ENCODE results near the gene ASCL5.
"Not testable (repeated sequence)": the region's sequence is repeated elsewhere in the genome, so short reads cannot be mapped to it uniquely, and the experiment has no call there.

ASCL5 gene, protein sequence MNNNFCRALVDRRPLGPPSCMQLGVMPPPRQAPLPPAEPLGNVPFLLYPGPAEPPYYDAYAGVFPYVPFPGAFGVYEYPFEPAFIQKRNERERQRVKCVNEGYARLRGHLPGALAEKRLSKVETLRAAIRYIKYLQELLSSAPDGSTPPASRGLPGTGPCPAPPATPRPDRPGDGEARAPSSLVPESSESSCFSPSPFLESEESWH

GRCh38 chr1:201126832-201127754 is at the start of gene ASCL5:
Gene ASCL5 (minus strand): TSS chr1:201127184. CDS start chr1:201115372, 11,812 bp downstream.
- in situ Hi-C loops (cut with MboI; ENCODE audit: low sequenced_read_pairs) = no loop called here

DNA sequence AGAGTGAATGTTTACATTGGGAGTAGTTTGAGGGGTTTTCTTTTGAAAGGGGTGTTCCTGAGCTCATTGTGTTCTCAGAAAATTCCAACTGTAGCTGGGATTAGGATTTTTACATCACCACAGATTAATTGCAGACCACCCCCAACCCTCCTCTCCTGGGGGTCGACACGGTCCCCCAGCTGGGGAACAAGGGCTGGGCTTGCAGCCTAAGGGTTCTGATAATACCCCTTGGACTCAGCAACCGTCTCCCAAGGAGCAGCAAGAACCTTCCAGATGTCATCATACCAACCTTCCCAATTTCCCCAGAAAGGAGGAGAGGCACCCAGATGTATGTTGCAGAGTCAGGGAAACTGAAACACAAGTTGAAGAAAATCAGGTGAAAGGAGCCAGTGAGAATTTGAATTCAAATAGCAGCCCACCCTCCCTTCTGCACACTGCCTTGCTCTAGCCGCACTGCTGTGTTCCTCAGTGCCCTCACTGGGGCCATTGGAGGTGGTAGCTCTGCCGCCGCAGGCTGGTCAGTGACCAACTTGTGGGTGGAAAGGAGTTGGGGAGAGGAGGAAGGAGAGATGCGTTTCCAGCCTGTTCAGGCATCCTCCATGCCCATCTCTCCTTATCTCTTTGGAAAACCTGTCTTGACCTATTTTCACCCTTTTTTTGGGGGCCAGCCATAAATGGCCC is 49.0 kb upstream of the ASCL5 start:
- in situ Hi-C loops (cut with MboI; ENCODE audit: low sequenced_read_pairs) = no loop called here

GRCh38 chr1:201173736-201174135 is 46.8 kb upstream of the ASCL5 start:
- in situ Hi-C loops (cut with MboI; ENCODE audit: low sequenced_read_pairs) = no loop called here

GRCh38 chr1:201172999-201173610 is 46.1 kb upstream of the ASCL5 start:
- in situ Hi-C loops (cut with MboI; ENCODE audit: low sequenced_read_pairs) = no loop called here

- in situ Hi-C loops (cut with MboI; ENCODE audit: low sequenced_read_pairs) = no loop called here
Observed at GRCh38 chr1:201172326-201172725, 45.3 kb upstream of the ASCL5 start.

DNA sequence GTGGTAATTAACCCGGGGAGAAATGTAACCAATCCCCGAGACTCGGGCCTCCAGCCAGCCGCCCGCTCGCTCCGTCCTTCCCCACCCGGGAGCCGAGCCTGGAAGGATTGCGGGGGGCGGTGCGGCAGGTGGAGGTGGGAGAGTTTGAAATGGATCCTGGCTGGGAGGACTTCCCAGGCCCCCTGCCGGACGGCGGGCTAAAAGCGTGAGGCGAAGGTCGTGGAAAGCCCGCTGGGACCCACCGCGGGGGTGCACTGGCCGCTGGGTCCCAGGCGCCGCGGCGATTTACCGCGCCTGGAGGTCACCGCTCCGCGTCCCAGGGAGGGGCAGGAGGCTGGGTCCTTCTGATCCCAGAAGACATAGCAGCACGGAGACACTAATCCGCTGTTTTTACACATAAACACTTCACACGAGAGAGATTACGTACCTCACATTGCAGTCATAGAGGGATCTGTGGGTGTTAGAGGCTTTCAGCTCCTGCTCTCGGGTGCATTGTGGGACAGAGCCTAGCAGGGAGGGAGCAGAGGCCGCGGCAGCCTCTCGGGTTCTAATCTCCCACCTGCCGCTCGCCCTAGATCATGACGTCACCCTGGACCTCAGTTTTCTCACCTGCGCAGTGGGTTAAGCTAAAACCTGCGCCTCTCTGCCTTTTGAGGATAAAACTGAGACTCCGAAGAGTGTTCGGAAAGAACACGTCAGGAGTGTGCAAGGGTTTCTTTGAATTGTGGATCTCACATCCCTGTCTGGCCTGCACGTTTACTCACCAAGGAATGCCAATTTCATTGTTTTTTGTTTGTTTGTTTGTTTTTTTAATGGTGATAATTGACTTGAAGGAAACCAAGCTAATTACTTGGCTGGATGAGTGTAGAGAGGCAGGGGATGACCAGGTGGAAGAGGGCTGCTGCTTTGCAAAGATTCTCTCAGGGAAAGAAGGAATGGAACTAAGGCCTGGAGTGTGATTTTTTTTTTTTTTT is 44.4 kb upstream of the ASCL5 start:
- in situ Hi-C loops (cut with MboI; ENCODE audit: low sequenced_read_pairs) = no loop called here

- in situ Hi-C loops (cut with MboI; ENCODE audit: low sequenced_read_pairs) = no loop called here
Observed at GRCh38 chr1:201170533-201171062, 43.6 kb upstream of the ASCL5 start.

- in situ Hi-C loops (cut with MboI; ENCODE audit: low sequenced_read_pairs) = no loop called here
Observed at GRCh38 chr1:201169971-201170532, 43.1 kb upstream of the ASCL5 start.

DNA sequence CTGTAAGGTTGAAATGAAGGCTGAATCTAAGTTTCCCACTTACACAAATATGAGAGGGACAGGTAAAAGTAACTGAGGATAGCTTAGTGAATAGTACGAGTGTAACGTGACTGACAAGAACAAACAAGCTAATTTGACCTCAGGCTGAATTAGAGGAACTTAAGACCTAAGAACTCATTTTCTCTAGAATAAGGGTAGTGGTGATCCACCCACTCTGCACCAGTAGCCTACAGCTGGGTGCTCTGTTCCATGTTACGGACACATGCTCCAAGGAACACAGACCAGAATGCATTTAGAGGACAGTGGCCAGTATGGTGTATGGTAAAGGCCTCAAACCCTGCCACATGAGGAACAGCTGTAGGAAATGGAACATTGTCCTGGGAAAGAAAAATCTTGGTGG is 42.2 kb upstream of the ASCL5 start:
- in situ Hi-C loops (cut with MboI; ENCODE audit: low sequenced_read_pairs) = no loop called here

- in situ Hi-C loops (cut with MboI; ENCODE audit: low sequenced_read_pairs) = no loop called here
Observed at GRCh38 chr1:201167041-201167991, 40.3 kb upstream of the ASCL5 start.

DNA sequence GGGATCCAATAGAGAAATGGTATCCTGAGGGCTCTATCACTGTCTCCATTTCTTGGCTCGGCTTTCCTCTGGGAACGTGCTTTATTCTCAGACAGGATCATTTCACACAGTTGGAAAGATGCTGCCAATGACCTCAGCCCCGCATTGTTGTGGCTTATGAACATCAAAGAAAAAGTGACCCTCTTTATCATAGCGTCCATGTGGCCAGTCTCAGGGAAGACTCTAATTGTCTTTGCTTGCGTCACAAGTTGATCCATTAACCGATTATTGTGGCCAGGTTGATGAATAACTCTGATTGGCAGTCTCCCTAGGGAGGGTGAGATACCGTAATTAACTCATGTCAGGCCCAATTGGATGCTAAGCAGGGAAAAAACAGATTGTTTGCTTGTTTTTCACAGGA is 37.7 kb upstream of the ASCL5 start:
- in situ Hi-C loops (cut with MboI; ENCODE audit: low sequenced_read_pairs) = no loop called here

GRCh38 chr1:201163707-201164106 is 36.7 kb upstream of the ASCL5 start:
- in situ Hi-C loops (cut with MboI; ENCODE audit: low sequenced_read_pairs) = no loop called here

- in situ Hi-C loops (cut with MboI; ENCODE audit: low sequenced_read_pairs) = not testable (repeated sequence)
Observed at GRCh38 chr1:201163036-201163435, 36.1 kb upstream of the ASCL5 start.

DNA sequence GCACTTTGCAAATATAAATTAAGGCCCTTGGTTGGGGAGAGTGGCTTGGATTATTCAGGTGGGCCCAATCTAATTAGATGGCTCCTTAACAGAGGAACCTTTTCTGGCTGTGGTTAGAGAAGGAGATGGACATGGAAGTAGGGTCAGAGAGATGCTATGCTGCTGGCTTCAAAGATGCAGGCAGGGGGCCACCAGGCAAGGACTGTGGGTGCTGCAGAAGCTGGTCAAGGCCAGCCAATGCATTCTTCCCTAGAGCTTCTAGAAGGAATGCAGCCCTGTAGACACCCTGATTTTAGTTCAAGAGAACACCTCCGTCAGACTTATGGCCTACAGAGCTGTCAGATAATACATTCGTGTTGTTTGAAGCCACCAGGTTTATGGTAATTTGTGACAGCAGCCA is 31.0 kb upstream of the ASCL5 start:
- in situ Hi-C loops (cut with MboI; ENCODE audit: low sequenced_read_pairs) = no loop called here

DNA sequence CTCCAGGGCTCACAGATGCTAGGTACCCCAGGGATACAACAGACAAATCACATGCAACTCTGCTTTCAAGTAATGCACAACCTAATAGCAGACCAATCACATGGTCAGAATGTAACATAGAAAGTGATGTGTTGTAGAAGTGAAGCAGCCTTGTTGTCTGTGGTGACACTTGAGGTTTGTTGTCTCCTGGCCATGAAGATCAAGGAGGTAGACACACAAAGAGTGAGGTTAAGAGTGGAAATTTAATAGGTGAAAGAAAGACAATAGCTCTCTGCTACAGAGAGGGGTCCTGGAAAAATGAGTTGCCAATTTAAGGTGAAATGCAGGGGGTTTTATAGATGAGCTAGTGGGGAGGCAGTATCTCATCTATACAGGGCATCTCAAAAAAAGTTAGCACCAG is 29.8 kb upstream of the ASCL5 start:
- in situ Hi-C loops (cut with MboI; ENCODE audit: low sequenced_read_pairs) = no loop called here

DNA sequence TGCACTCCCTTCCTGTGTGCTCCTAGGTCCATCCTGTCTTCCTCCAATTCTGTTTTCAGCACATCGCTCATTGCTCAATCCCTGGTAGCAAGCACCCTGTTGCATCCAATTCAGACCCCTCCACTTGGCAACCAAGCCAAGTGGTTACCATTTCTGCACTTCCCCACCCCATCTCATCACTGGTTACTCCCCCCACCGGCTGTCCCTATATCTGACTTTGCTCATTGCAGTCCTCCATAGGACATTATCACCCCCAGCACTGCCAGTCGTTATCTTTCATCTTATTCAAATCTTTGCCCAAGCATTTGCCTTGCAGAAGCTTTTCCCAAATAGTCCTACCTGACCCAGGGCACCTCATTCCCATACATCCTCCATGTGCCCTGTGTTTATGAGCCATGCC is 29.4 kb upstream of the ASCL5 start:
- in situ Hi-C loops (cut with MboI; ENCODE audit: low sequenced_read_pairs) = no loop called here

DNA sequence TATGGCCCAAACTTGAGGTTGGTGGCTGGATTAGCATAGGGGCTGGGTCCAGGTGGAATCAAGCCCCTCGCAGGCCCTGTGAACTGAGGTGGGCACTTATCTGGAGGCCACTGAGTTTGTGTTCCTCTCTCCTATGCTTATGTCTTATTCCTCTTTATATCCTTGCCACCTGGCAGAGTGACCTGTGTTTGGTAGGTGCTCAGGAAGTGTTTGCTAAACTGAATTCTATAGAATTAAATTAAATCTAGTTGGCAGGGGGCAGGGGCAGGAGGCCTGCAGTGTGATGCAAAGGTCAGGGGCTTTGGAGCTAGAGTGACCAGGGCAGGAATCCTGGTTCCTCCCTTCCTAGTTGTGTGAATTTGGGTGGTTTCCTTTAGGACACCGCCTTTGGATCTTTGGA is 28.4 kb upstream of the ASCL5 start:
- in situ Hi-C loops (cut with MboI; ENCODE audit: low sequenced_read_pairs) = no loop called here

GRCh38 chr1:201154389-201155165 is 27.6 kb upstream of the ASCL5 start, which contains the start of gene TMEM9:
Gene TMEM9 (minus strand): TSS chr1:201154474. CDS start chr1:201153923, 551 bp downstream.
- in situ Hi-C loops (cut with MboI; ENCODE audit: low sequenced_read_pairs) = no loop called here

All from hTERT RPE-1 (cell line).